Osteoblast (primary cell): Measurements from ENCODE around the gene DMRTB1. TPM values are rescaled to one million over a fixed set of nuclear protein-coding genes. Genes with fewer than 3 reads are reported as not detected.

Source experiments
- DNase-seq: peaks from one replicate; pipeline ENCODE4 v3.0.0; 2011; ENCODE audit warnings: low spot score, mixed read lengths; ENCODE audit not compliant: insufficient read length; ENCODE audit errors: missing footprints
- H2AFZ ChIP-seq: 2 replicates; pipeline ENCODE4 v1.6.0; 2011; ENCODE audit warnings: mild to moderate bottlenecking, low read length
- H3K27ac ChIP-seq: 2 replicates; pipeline ENCODE4 v1.5.1; 2011; ENCODE audit warnings: mild to moderate bottlenecking, low read depth, low read length, moderate library complexity
- H3K27me3 ChIP-seq: 2 replicates; pipeline ENCODE4 v1.6.0; 2012; ENCODE audit warnings: mild to moderate bottlenecking, control low read depth, inconsistent platforms, low read length, moderate library complexity; ENCODE audit not compliant: insufficient read depth
- H3K36me3 ChIP-seq: 2 replicates; pipeline ENCODE4 v1.5.1; 2011; ENCODE audit warnings: mild to moderate bottlenecking, low read length, control low read depth, moderate library complexity; ENCODE audit not compliant: insufficient read depth
- H3K4me1 ChIP-seq: 2 replicates; pipeline ENCODE4 v1.5.1; 2011; ENCODE audit warnings: mild to moderate bottlenecking, low read length, control low read depth, moderate library complexity; ENCODE audit not compliant: insufficient read depth
- H3K4me2 ChIP-seq: 2 replicates; pipeline ENCODE4 v1.6.0; 2011; ENCODE audit warnings: mild to moderate bottlenecking, low read length; ENCODE audit not compliant: insufficient read depth
- H3K4me3 ChIP-seq: fragments of 200-600 bp; sonication (generic); 3 replicates; pipeline ENCODE4 v1.5.1; 2012; ENCODE audit warnings: mild to moderate bottlenecking, low read length, inconsistent platforms; ENCODE audit not compliant: insufficient read depth
- H3K79me2 ChIP-seq: 2 replicates; pipeline ENCODE4 v1.6.0; 2012; ENCODE audit warnings: mild to moderate bottlenecking, low read length, control low read depth, inconsistent platforms; ENCODE audit not compliant: insufficient read depth
- H3K9me3 ChIP-seq: 2 replicates; pipeline ENCODE4 v1.5.1; 2011; ENCODE audit warnings: low read depth, low read length, control low read depth
- H4K20me1 ChIP-seq: 2 replicates; pipeline ENCODE4 v1.6.0; 2012; ENCODE audit warnings: mild to moderate bottlenecking, low read length, control low read depth; ENCODE audit not compliant: insufficient read depth
- total RNA-seq: library from RNA; depleted of rRNA; stranded (reverse); fragments of >200 nt; gene quantifications from 2 replicates; pipeline ENCODE4 v1.2.3, GENCODE V29; 2012
- TF ChIP-seq, protein P1 (sequence below): IDR thresholded peaks from 2 replicates; pipeline ENCODE4 v1.5.1; 2011; ENCODE audit warnings: mild to moderate bottlenecking, low read depth, low read length, moderate library complexity; ENCODE audit errors: extremely low read depth

DMRTB1 gene
- total RNA-seq, 1 donor = not detected

DNA sequence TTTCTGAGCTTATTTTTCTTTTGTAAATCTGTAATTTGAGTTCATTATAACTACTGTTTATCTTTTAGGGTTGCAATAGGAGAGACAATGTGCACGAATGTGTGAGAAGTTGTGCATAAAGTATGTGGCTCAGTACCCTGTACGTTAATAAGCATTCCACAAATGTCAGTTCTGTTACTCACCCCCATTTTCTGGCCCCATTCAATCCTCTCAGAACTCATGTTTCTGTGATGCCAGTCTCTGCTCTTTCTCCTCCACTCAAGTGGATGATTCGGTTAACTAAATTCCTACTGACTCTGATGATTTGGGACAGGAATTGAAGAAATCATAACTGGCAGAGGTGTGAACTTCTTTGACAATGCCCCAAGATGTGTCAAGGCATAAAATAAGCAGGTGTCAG is 10.2 kb upstream of the DMRTB1 start:
- peaks cover 4% of the 10 kb centered on the region for H3K27me3 ChIP-seq
- H3K27ac ChIP-seq = peak overlapping the region; percentile 74
- H2AFZ ChIP-seq = peak overlapping the region; percentile 73
- H3K4me2 ChIP-seq = peak overlapping the region; percentile 55
- no peak for DNase-seq
- peaks cover 17% of the 10 kb centered on the region for H3K4me1 ChIP-seq
- no peaks in the 10 kb centered on the region for H3K79me2 ChIP-seq
- H3K9me3 ChIP-seq = no peaks in the 10 kb centered on the region
- no peaks in the 10 kb centered on the region for H4K20me1 ChIP-seq
- no peak overlapping the region for H3K4me3 ChIP-seq
- no peaks in the 10 kb centered on the region for H3K36me3 ChIP-seq
- TF ChIP-seq, protein P1, sequence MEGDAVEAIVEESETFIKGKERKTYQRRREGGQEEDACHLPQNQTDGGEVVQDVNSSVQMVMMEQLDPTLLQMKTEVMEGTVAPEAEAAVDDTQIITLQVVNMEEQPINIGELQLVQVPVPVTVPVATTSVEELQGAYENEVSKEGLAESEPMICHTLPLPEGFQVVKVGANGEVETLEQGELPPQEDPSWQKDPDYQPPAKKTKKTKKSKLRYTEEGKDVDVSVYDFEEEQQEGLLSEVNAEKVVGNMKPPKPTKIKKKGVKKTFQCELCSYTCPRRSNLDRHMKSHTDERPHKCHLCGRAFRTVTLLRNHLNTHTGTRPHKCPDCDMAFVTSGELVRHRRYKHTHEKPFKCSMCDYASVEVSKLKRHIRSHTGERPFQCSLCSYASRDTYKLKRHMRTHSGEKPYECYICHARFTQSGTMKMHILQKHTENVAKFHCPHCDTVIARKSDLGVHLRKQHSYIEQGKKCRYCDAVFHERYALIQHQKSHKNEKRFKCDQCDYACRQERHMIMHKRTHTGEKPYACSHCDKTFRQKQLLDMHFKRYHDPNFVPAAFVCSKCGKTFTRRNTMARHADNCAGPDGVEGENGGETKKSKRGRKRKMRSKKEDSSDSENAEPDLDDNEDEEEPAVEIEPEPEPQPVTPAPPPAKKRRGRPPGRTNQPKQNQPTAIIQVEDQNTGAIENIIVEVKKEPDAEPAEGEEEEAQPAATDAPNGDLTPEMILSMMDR = no peak

DNA sequence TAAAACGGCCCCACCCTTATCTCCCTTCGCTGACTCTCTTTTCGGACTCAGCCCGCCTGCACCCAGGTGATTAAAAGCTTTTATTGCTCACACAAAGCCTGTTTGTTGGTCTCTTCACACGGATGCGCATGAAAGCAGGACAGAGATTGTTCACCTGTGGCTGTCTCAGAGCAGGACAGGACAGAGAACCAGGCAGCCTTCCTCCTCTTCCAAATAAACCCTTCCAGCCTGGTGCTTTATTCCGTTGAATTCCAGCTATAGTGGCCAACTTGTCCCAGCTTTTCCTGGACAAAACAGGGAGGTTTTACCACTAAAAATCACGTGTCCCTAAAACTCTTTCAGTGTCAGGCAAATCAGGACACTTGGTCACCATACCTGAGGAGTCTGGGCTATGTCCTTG is 9.5 kb upstream of the DMRTB1 start:
- H3K27ac ChIP-seq = no peak overlapping the region
- TF ChIP-seq, protein P1 = no peak

DNA sequence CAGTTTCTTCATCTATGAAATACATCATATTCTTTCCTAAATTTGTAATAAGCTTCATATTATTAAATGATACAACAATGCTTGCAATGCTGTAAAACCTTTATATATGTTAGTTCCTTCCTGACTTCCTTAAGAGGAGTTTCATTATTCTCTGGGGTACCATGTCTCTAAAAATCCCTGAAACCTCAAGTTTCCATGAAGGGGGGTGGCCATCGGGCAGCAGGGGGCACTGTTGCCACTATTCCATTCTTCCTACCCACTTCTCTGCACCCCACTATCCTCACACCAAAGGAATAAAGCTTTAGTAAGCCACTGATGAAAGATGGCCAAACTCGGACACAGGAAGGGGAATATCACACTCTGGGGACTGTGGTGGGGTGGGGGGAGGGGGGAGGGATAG is 9.0 kb upstream of the DMRTB1 start:
- Histone ChIP-seq H3K27me3 (peaks cover 4% of the 10 kb centered on the region), H3K9me3 (no peaks in the 10 kb centered on the region), H3K4me3 (no peak overlapping the region), H2AFZ (no peak overlapping the region), H3K27ac (no peak overlapping the region), H3K36me3 (no peaks in the 10 kb centered on the region), H3K4me2 (no peak overlapping the region), H3K79me2 (no peaks in the 10 kb centered on the region), H3K4me1 (peaks cover 17% of the 10 kb centered on the region), H4K20me1 (no peaks in the 10 kb centered on the region)
- TF ChIP-seq, protein P1 = peak; percentile 51
- DNase-seq = no peak

More for the DNA sequence above, 9.5 kb upstream of the DMRTB1 start:
- Histone ChIP-seq H3K27me3 (peaks cover 4% of the 10 kb centered on the region), H4K20me1 (no peaks in the 10 kb centered on the region), H3K9me3 (no peaks in the 10 kb centered on the region), H3K4me2 (no peak overlapping the region), H3K4me3 (no peak overlapping the region), H2AFZ (no peak overlapping the region), H3K4me1 (peaks cover 17% of the 10 kb centered on the region), H3K36me3 (no peaks in the 10 kb centered on the region), H3K79me2 (no peaks in the 10 kb centered on the region)
- no peak for DNase-seq

DNA sequence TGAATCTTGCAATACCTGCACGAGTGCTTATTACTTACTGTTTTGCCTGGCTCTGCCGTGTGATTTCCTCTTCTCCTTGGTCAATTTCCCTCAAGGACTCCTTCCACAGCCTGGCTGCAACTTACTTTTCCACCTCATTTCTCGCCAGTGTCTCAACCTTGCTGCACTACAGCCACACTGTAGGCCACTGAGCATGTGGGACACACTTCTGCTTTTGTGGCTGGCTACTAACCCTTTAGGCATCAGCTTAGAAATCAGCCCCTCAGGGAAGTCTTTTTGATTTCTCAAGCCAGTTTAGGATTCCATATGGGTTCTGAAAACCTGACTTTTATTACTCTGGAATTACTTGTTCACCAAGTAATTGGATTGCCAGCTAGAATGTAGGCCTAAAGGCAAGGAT is 5.2 kb upstream of the DMRTB1 start:
- Histone ChIP-seq H3K79me2 (no peaks in the 10 kb centered on the region), H3K36me3 (no peaks in the 10 kb centered on the region), H4K20me1 (no peaks in the 10 kb centered on the region), H3K4me1 (peaks cover 8% of the 10 kb centered on the region), H3K4me3 (no peak overlapping the region), H3K4me2 (no peak overlapping the region), H3K9me3 (no peaks in the 10 kb centered on the region), H3K27ac (no peak overlapping the region), H3K27me3 (peaks cover 14% of the 10 kb centered on the region), H2AFZ (no peak overlapping the region)
- no peak for DNase-seq
- TF ChIP-seq, protein P1 = no peak
